BE2C (cell line): ENCODE measurements around the gene HADH.
"Not testable (repeated sequence)": the region's sequence is repeated elsewhere in the genome, so short reads cannot be mapped to it uniquely, and the experiment has no call there.

ENCODE experiments used
- DNase-seq: peaks from one replicate; pipeline ENCODE4 v3.0.0-alpha.2; 2020
- H3K27me3 ChIP-seq: fragments of 250-450 bp; sonication (Bioruptor Pico); 2 replicates; pipeline ENCODE4 v1.5.1; 2020; ENCODE audit warnings: mild to moderate bottlenecking
- H3K36me3 ChIP-seq: fragments of 250-450 bp; sonication (Bioruptor Pico); 2 replicates; pipeline ENCODE4 v1.5.1; 2020; ENCODE audit warnings: mild to moderate bottlenecking
- H3K4me1 ChIP-seq: fragments of 250-450 bp; sonication (Bioruptor Pico); 2 replicates; pipeline ENCODE4 v1.5.1; 2020
- H3K4me3 ChIP-seq: 2 replicates; pipeline ENCODE4 v1.5.1; 2011; ENCODE audit warnings: low read depth, low read length
- H3K9me3 ChIP-seq: fragments of 250-450 bp; sonication (Bioruptor Pico); 2 replicates; pipeline ENCODE4 v1.5.1; 2020
- TF ChIP-seq, protein P1 (sequence below): IDR thresholded peaks from 2 replicates; pipeline ENCODE4 v1.5.1; 2012; ENCODE audit warnings: mild to moderate bottlenecking, low read depth, low read length

Gene HADH

DNA sequence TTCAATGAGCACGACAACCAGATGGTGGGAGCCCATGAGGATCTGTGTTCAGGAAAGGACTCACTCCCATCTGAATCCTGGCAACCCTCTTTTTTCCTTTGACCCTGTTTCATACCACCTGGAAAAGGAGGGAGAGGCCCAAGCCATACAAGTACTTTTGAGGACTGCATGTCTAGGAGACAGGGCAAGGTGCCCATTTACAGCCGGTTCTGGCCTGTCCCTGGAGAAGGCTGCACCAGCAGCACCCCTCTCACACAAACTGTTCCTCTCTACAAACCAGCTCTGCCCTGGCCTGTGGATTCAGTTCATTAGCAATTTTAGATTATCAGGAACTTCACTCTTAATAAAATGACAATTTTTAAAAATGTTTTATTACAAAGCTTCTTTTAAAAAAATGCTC, 57.5 kb downstream of the HADH start:
- TF ChIP-seq, protein P1, sequence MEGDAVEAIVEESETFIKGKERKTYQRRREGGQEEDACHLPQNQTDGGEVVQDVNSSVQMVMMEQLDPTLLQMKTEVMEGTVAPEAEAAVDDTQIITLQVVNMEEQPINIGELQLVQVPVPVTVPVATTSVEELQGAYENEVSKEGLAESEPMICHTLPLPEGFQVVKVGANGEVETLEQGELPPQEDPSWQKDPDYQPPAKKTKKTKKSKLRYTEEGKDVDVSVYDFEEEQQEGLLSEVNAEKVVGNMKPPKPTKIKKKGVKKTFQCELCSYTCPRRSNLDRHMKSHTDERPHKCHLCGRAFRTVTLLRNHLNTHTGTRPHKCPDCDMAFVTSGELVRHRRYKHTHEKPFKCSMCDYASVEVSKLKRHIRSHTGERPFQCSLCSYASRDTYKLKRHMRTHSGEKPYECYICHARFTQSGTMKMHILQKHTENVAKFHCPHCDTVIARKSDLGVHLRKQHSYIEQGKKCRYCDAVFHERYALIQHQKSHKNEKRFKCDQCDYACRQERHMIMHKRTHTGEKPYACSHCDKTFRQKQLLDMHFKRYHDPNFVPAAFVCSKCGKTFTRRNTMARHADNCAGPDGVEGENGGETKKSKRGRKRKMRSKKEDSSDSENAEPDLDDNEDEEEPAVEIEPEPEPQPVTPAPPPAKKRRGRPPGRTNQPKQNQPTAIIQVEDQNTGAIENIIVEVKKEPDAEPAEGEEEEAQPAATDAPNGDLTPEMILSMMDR = no peak
- no peaks in the 10 kb centered on the region for H3K36me3 ChIP-seq
- no peak overlapping the region for H3K4me3 ChIP-seq
- no peaks in the 10 kb centered on the region for H3K4me1 ChIP-seq
- no peaks in the 10 kb centered on the region for H3K9me3 ChIP-seq
- DNase-seq = no peak
- no peaks in the 10 kb centered on the region for H3K27me3 ChIP-seq

- TF ChIP-seq, protein P1 = no peak
- Histone ChIP-seq H3K36me3 (no peaks in the 10 kb centered on the region), H3K4me3 (no peak overlapping the region), H3K4me1 (no peaks in the 10 kb centered on the region), H3K27me3 (no peaks in the 10 kb centered on the region), H3K9me3 (no peaks in the 10 kb centered on the region)
- no peak for DNase-seq
These were observed 58.5 kb downstream of the HADH start for GRCh38 chr4:108048157-108048556.

- H3K36me3 ChIP-seq = no peaks in the 10 kb centered on the region
- no peaks in the 10 kb centered on the region for H3K4me1 ChIP-seq
- no peak for DNase-seq
- H3K4me3 ChIP-seq = no peak overlapping the region
- H3K27me3 ChIP-seq = peaks cover 3% of the 10 kb centered on the region
- no peaks in the 10 kb centered on the region for H3K9me3 ChIP-seq
- TF ChIP-seq, protein P1 = no peak
These were observed 59.3 kb downstream of the HADH start for GRCh38 chr4:108048997-108049396.

DNA sequence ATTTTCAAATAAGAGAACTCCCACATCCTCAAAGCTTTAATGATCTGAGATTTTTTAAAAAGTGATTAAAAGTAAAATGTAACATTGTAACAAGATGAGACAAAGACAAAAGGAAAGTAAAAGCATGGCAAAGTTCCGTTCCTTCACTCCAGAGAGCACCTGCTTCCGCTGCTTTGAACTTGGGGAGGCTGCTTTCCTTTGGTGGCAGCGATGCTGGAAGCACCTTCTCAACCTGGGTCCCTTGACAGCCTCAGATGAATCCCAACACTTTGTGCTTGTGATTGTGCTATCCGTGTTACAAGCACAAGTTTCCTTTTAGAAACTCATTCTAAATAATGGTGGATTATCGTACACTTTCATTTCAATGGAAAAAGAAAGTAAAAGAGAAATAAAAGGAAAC, 59.7 kb downstream of the HADH start:
- no peaks in the 10 kb centered on the region for H3K4me1 ChIP-seq
- TF ChIP-seq, protein P1 = no peak
- no peak for DNase-seq
- H3K36me3 ChIP-seq = no peaks in the 10 kb centered on the region
- peaks cover 7% of the 10 kb centered on the region for H3K27me3 ChIP-seq
- H3K4me3 ChIP-seq = no peak overlapping the region
- H3K9me3 ChIP-seq = no peaks in the 10 kb centered on the region

GRCh38 chr4:108050166-108051111, 60.8 kb downstream of the HADH start:
- not testable (repeated sequence) for H3K4me1 ChIP-seq, H3K4me3 ChIP-seq, H3K36me3 ChIP-seq, DNase-seq, H3K9me3 ChIP-seq
- H3K27me3 ChIP-seq = peaks cover 15% of the 10 kb centered on the region

DNA sequence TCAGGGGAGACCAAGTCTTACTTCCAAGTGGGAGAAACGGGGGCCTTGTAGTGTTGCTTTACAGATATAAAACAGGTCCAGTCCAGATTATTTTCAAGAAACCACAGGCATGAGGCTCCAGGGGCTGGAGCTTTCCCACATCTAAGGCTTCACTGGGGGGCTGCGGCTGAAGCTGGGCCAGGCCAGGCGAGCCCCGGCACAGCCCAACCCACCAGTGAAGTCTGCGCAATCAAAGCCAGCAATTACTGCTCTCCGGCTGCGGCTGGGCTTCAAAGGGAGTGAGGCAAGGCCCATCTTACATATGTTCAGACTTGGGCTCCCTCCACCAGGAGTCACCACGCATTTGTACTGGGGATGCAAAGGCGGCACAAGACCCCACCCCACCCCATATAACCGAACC, 61.7 kb downstream of the HADH start:
- Histone ChIP-seq H3K36me3 (no peaks in the 10 kb centered on the region), H3K4me1 (no peaks in the 10 kb centered on the region), H3K9me3 (no peaks in the 10 kb centered on the region; the same call in 1 of the 2 replicates), H3K4me3 (no peak overlapping the region), H3K27me3 (peaks cover 24% of the 10 kb centered on the region)
- no peak for DNase-seq
- TF ChIP-seq, protein P1 = no peak
